Measurements from ENCODE around the gene ESPNL.

The ESPNL gene

DNA sequence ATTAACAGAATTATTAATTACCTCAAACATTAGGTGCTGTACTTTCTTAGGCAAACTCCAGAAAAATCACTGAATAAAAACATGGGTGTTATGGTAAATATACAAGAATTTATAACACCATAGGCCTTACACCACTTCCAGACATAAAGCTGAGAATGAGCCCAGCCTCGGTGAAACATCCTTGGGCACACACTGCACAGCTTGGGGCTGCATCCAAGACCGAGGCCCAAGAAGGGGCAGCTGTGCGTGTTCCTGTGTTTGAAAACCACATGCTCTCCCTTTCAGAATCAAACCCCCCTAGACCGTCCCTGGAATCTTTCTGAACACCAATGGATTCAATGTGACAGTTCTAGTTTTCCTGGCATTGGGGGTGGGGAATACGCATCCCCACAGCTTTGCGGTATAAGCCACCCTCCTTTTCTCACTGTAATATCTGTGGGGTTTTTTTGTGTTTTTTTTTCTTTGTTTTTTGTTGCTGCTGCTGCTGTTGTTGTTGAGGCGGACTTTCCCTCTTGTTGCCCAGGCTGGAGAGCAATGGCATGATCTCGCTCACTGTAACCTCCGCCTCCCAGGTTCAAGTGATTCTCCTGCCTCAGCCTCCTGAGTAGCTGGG lies 71.5 kb downstream of the ESPNL start:
- DNase-seq (ENCODE audit: low read depth in 2 of 2) = no peak

DNA sequence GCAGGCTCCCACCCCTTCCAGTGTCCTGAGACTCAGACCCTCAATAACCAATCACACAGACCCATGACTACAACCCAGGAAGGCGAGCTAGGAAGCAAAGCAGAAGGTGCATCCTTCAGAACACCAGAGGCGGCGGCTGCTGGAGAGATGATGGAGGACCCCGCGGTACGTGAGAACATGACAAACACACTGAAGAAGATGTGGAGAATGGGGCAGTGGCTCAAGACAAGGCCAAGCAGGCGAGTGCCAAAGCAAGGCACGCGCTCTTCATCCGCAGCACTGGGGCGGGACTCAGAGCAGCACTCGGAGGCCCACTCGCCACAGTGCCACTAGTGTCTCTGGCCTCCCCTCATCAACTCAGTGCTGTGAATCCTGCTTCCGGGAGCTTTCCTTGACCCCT lies 72.3 kb downstream of the ESPNL start:
- DNase-seq (ENCODE audit: low read depth in 2 of 2) = no peak

DNA sequence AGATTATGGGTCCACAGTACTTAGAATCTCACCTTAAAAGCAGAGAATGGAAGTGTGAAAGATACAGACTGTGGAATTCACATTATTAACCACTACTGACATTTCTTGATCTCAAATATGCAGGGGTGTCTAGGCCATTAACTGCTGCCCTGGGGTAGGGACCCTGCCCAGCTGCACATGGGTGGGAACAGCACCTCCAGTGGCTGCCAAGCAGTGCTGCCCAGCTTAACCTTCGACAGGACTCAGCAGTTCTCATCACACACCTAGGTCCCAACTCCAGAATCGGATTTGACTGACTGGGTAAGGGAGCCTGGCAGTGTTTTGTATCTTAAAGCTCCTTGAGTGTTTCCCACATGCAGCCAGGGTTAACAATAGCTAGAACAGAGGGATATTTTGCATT lies 73.6 kb downstream of the ESPNL start:
- no peak for DNase-seq (ENCODE audit: low read depth in 2 of 2)

DNA sequence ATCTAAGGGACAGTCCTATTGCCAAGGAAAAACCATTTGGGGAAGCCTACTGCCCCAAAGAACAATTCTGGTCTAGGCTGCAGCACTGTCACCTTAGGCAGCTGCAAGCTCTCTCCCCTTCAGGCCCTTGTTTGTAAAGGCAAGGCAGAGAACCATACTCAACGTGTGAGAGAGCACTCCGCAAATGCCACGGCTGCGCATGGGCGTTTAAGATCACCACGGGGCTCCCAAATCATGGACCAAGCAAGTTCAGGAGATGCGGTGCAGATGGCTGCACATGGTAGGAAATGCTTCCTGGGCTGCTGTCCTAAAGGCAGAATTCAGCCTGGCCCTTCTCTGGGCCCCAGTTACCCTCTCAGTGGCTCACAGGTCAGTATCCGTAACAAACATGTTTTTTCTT lies 74.2 kb downstream of the ESPNL start:
- DNase-seq (ENCODE audit: low read depth in 2 of 2) = no peak

DNA sequence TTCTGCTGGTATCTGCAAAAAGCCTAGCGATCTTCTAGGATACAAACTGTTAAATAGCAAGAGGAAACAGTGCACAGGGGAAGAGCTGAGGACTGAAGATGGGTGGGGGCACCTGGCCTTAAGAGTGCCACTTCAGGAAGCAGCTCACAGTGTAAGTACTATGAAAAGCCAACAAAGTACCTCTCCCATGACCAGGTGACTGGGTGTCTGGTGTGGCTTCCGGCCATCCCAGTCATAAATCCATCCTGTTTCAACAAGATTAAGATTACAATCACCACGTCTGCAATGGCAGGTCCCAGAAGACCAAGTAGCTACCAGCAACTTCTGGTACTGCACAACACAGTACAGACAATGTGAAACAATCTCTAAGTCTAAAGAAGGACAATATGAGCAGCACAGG lies 74.6 kb downstream of the ESPNL start:
- DNase-seq (ENCODE audit: low read depth in 2 of 2) = no peak

DNA sequence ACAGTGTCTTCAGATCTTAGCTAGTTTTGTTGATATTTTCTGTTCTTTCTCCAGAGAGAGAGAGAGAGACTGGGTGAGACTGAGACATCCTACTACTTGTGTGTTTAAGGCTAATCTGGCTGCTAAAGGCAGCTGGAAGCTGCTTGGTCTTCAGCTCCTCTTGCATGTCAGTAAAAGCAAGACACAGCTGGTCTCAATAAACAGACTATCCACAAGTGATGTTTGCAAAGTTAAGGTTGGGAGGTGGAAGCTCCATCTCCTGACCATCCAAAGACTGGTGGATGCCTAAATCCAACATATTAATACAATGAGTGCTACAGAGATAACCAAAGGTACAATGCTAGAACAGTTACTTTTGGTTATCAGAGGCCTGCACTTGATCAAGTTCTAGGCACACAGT lies 76.5 kb downstream of the ESPNL start:
- DNase-seq (ENCODE audit: low read depth in 2 of 2) = no peak

DNA sequence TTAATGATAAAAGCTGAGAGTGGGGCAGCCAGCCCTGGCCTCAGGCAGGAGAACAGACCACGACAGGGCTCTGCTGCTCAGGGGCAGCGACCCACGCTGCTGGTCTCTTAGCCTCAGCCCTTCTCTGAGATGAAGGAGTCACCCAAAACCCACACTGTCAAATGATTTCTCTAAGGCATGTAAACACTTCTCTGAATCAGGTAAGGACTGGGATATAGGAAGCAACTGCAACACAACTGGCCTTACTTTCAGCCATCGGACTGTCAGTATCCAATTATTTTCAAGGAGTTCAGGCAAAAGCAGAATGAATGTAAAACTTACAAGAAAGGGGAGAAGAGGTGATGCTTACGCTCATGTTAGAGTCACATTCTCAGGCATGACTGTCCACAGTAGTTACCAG lies 80.4 kb downstream of the ESPNL start:
- no peak for DNase-seq (ENCODE audit: low read depth in 2 of 2)

DNA sequence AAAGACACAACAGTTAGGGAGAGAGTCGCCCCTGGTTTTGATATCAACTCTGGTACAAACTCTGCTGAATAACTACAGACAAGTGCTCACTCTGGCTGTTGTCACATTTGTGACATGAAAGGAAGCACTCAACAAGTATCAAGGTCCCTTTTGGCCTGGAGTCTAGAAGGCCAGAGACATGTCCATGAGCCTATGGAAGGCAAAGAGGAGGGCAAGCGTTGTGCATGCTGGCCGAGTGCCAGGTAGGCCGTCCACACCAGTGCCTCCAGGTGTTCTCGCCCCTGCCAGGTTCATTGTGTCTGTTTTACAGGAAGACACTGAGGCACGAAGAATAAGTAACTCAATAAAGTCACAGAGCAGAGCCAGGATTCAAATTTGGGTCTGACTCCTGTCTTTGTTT lies 82.2 kb downstream of the ESPNL start:
- no peak for DNase-seq (ENCODE audit: low read depth in 2 of 2)

Data from stimulated activated CD4-positive, alpha-beta T cell treated with anti-CD3 and anti-CD28 coated beads, Interleukin-1b, Interleukin-23, amount 100 ng/mL, for 1 hour (primary cell).